SJSA1 (cell line): ENCODE results near the gene ME2. TPM values are rescaled to one million over a fixed set of nuclear protein-coding genes. Genes with fewer than 3 reads are reported as not detected.
"Not testable (repeated sequence)": the region's sequence is repeated elsewhere in the genome, so short reads cannot be mapped to it uniquely, and the experiment has no call there.

Experiments
- DNase-seq, 2 experiments: peaks; one replicate each; pipeline ENCODE4 v3.0.0-alpha.2; 2015 to 2020; ENCODE audit warnings: low spot score in 2 of 2, low read depth in 1 of 2
- H3K27ac ChIP-seq: fragments of 250-450 bp; sonication (Bioruptor Pico); 2 replicates; pipeline ENCODE4 v1.5.1; 2020; ENCODE audit warnings: mild to moderate bottlenecking, moderate library complexity
- H3K27me3 ChIP-seq: fragments of 250-450 bp; sonication (Bioruptor Pico); replicated peaks from 2 replicates; pipeline ENCODE4 v1.5.1; 2020; ENCODE audit warnings: mild to moderate bottlenecking, moderate library complexity
- H3K36me3 ChIP-seq: fragments of 250-450 bp; sonication (Bioruptor Pico); 2 replicates; pipeline ENCODE4 v1.5.1; 2020; ENCODE audit warnings: mild to moderate bottlenecking
- H3K4me1 ChIP-seq: fragments of 250-450 bp; sonication (Bioruptor Pico); replicated peaks from 2 replicates; pipeline ENCODE4 v1.6.1; 2021; ENCODE audit warnings: mild to moderate bottlenecking
- H3K4me3 ChIP-seq: fragments of 250-450 bp; sonication (Bioruptor Pico); 2 replicates; pipeline ENCODE4 v1.5.1; 2020; ENCODE audit warnings: mild to moderate bottlenecking
- H3K9me3 ChIP-seq: fragments of 250-450 bp; sonication (Bioruptor Pico); replicated peaks from 2 replicates; pipeline ENCODE4 v1.5.1; 2020; ENCODE audit warnings: mild to moderate bottlenecking
- total RNA-seq: library from RNA; depleted of rRNA; stranded (reverse); fragments of >200 nt; shearing (Covaris generic); gene quantifications from 2 replicates; pipeline ENCODE4 v1.2.3, GENCODE V29; 2014

The ME2 gene
- total RNA-seq, 1 experiment from 2014 or later = 49.2 TPM

DNA sequence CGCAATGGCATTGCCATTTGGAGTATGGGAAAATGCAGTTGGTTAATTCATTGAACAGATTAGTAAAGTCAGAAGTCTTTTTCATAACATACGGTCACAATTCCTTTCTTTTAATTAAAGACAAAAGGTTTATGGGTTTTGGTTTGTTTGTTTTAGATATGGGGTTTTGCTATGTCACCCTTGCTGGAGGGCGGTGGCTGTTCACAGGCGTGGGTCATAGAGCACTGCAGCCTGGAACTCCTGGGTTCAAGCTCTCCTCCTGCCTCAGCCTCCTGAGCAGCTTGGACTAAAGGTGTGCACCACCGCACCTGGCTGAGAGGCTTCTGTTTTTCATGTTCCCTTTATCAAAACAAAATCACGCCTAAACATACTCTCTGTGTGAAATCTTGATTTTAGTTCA lies 70.3 kb downstream of the ME2 start:
- Histone ChIP-seq H3K4me3 (no peak overlapping the region), H3K4me1 (no peaks in the 10 kb centered on the region), H3K27me3 (no peaks in the 10 kb centered on the region), H3K27ac (no peak overlapping the region), H3K9me3 (no peaks in the 10 kb centered on the region), H3K36me3 (no peaks in the 10 kb centered on the region)
- no peak for DNase-seq

DNA sequence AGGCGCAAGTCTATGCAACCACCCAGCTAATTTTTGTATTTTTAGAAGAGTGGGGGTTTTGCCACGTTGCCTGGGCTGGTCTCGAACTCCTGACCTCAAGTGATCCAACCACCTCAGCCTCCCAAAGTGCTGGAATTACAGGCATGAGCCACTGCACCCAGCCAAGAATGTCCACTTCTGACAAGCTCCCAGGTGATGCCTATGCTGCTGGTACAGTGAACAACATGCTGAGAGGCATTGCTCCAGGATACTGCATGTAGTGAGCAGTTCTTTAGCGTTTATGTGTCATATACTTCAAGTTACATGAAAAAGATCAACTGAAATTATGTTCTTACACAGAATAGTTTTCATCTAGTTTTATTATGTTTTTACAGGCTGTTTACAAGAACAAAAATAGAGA lies 71.7 kb downstream of the ME2 start:
- Histone ChIP-seq H3K4me1 (no peaks in the 10 kb centered on the region), H3K27ac (no peak overlapping the region), H3K27me3 (no peaks in the 10 kb centered on the region), H3K4me3 (no peak overlapping the region), H3K9me3 (no peaks in the 10 kb centered on the region), H3K36me3 (no peaks in the 10 kb centered on the region)
- DNase-seq = no peak

DNA sequence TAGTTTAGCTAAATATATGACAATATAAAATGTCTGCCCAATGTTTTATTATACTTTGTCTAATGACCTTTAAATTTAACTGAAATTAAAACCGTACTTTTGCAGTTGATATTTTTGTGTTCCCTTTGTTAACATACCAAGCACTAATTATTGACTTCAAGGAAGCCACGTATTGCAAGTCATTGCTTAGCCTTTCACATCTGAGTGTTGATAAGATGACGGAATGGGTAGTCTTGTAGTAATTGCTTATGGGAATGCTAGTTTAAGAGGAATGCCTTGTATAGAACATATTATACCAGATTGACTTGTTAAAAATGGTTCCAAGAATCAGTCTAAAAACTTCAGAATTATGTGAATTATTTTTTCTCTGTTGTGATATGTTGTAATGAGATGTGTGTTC lies 74.9 kb downstream of the ME2 start:
- no peaks in the 10 kb centered on the region for H3K36me3 ChIP-seq
- DNase-seq = no peak
- no peak overlapping the region for H3K27ac ChIP-seq
- H3K4me3 ChIP-seq = no peak overlapping the region
- no peaks in the 10 kb centered on the region for H3K9me3 ChIP-seq
- no peaks in the 10 kb centered on the region for H3K4me1 ChIP-seq
- H3K27me3 ChIP-seq = no peaks in the 10 kb centered on the region

DNA sequence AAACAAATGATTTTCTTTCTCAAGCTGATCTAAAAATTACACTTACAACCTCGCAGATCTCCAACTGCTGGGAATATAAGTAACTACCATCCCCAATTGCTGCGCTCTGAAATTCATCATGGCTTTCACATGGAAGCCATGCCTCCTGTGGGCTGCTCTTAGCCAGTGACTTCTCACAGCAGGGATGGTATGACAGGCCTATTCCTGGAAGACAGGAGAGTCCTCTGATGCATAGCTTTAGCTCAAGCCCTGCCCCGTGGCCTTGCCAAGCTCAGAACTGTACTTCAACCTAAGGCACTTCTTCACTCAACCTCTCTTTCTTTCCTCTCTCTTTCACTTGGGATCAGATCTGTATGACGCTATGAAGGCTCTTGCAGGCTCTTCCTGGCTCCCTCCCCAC lies 76.3 kb downstream of the ME2 start:
- Histone ChIP-seq H3K27ac (no peak overlapping the region), H3K4me3 (no peak overlapping the region), H3K36me3 (no peaks in the 10 kb centered on the region), H3K4me1 (no peaks in the 10 kb centered on the region), H3K9me3 (no peaks in the 10 kb centered on the region), H3K27me3 (no peaks in the 10 kb centered on the region)
- DNase-seq = no peak

GRCh38 chr18:50956116-50956515 lies 77.2 kb downstream of the ME2 start:
- H3K27ac ChIP-seq = no peak overlapping the region
- no peaks in the 10 kb centered on the region for H3K4me1 ChIP-seq
- DNase-seq = no peak
- H3K9me3 ChIP-seq = no peaks in the 10 kb centered on the region
- H3K4me3 ChIP-seq = no peak overlapping the region
- H3K36me3 ChIP-seq = no peaks in the 10 kb centered on the region
- H3K27me3 ChIP-seq = no peaks in the 10 kb centered on the region

GRCh38 chr18:50961974-50962373 lies 83.1 kb downstream of the ME2 start:
- no peak overlapping the region for H3K4me3 ChIP-seq
- DNase-seq = no peak
- H3K9me3 ChIP-seq = peaks cover 17% of the 10 kb centered on the region
- no peaks in the 10 kb centered on the region for H3K27me3 ChIP-seq
- H3K27ac ChIP-seq = no peak overlapping the region
- H3K4me1 ChIP-seq = no peaks in the 10 kb centered on the region
- H3K36me3 ChIP-seq = no peaks in the 10 kb centered on the region

DNA sequence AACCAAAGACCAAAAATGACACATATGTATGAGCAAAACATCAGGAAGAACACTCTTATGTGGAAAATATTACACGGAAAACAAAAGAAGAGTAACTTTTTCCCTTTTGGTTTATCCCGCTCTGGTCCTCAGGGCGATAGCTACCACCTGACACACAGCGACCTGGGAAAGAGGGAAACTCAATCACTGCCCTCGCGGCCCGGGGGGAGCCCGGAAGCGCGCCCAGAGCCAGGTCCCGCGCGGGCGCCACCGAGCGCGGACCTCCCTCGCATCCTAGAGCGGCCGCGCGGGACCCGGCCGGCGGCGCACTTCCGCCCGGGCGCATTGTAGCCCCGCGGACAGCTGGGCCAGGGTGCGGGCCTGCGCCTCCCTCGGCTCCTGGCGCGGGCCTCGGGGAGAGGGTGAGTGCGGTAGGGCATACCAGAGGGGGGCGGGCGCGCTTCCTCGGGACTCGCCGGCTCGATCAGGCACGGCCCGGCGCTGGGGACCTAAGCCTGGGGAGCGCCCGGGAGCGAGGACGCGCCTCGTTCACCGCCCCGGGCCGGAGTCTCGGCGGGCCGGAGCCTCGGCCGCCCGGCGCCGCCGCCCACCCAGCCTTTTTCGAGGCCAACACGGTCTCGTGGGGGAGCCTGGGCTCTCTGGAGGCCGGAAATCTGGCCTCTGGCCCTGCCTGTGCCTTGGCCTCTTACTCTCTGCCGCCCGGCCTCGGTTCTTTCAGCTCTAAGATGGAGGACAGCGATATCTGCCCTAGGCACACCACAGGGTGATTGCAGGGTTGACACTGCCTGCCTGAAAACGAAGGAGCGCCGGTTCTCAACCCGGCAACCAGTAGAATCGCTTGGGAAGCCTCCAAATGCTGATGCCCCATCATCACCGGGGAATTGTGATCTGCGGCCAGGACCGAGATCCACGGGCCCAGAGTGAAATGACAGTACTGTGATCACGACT lies 89.1 kb downstream of the ME2 start, which contains the start of gene ELAC1:
Gene ELAC1 (plus strand): TSS at position 327 of the 948 bp plus-strand sequence. CDS start 6,365 bp downstream, outside the sequence.
- Histone ChIP-seq H3K9me3 (no peaks in the 10 kb centered on the region), H3K36me3 (peaks cover 11% of the 10 kb centered on the region)
- DNase-seq = peak; percentile 77 to 86

GRCh38 chr18:50969448-50969847 lies 90.5 kb downstream of the ME2 start:
- Histone ChIP-seq H3K36me3 (peaks cover 13% of the 10 kb centered on the region), H3K4me1 (peaks cover 10% of the 10 kb centered on the region), H3K4me3 (no peak overlapping the region), H3K9me3 (no peaks in the 10 kb centered on the region), H3K27ac (no peak overlapping the region), H3K27me3 (no peaks in the 10 kb centered on the region)
- DNase-seq = no peak

More for the DNA sequence above, 89.1 kb downstream of the ME2 start, which contains the start of gene ELAC1:
- H3K27me3 ChIP-seq = no peaks in the 10 kb centered on the region
- peak within 1 kb of the TSS; percentile 89 for H3K4me3 ChIP-seq
- peak within 1 kb of the TSS; percentile 90 for H3K27ac ChIP-seq
- H3K4me1 ChIP-seq = peaks cover 10% of the 10 kb centered on the region

GRCh38 chr18:50970006-50970405 lies 91.1 kb downstream of the ME2 start:
- Histone ChIP-seq H3K27me3 (no peaks in the 10 kb centered on the region), H3K9me3 (no peaks in the 10 kb centered on the region), H3K4me1 (peaks cover 10% of the 10 kb centered on the region), H3K27ac (no peak overlapping the region), H3K4me3 (no peak overlapping the region), H3K36me3 (peaks cover 18% of the 10 kb centered on the region)
- DNase-seq = no peak

GRCh38 chr18:50972404-50972803 lies 93.5 kb downstream of the ME2 start:
- peaks cover 41% of the 10 kb centered on the region for H3K36me3 ChIP-seq
- not testable (repeated sequence) for H3K4me1 ChIP-seq, DNase-seq, H3K4me3 ChIP-seq, H3K9me3 ChIP-seq, H3K27me3 ChIP-seq, H3K27ac ChIP-seq

DNA sequence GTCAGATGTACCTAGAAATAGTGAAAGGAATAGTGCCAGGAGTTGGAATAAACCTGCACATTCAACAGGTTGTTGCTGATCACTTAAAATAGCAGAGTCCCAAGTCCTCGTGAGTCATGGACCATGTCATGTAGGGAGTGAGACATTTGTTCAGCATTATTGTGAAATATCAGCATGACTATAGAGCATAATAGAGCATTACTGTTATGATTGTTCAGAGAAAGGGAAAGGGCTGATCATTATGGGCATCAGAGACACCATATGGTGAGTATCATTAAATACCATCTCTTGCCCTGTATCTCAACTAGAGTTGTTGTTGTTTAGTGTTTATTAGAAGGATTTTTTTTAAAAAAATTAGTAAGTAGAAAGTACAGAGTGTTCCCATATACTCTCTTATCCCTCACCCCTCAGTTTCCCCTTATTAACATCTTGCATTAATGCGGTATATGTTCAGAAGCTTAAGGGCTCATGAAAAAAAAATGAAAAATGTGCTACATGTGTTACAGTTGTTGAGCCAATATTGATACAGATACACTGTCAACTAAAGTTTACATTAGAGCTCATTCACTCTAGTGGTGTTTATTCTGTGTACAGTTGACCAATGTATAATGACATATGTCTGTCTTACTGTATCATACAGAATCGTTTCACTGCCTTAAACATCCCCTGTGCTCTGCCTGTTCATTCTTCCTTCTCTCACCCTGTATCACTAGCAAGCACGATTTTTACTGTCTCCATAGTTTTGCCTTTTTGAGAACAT lies 94.6 kb downstream of the ME2 start:
- DNase-seq = no peak

GRCh38 chr18:50977037-50977760 lies 98.3 kb downstream of the ME2 start:
- Histone ChIP-seq H3K36me3 (peaks cover 49% of the 10 kb centered on the region), H3K4me3 (no peak overlapping the region), H3K27ac (no peak overlapping the region), H3K27me3 (no peaks in the 10 kb centered on the region), H3K4me1 (no peaks in the 10 kb centered on the region), H3K9me3 (no peaks in the 10 kb centered on the region)
- DNase-seq = no peak

More for the DNA sequence above, 94.6 kb downstream of the ME2 start:
- Histone ChIP-seq H3K36me3 (peaks cover 46% of the 10 kb centered on the region), H3K4me3 (no peak overlapping the region), H3K4me1 (peaks cover 7% of the 10 kb centered on the region; the same call in 1 of the 2 replicates), H3K27me3 (no peaks in the 10 kb centered on the region), H3K27ac (no peak overlapping the region), H3K9me3 (no peaks in the 10 kb centered on the region)

DNA sequence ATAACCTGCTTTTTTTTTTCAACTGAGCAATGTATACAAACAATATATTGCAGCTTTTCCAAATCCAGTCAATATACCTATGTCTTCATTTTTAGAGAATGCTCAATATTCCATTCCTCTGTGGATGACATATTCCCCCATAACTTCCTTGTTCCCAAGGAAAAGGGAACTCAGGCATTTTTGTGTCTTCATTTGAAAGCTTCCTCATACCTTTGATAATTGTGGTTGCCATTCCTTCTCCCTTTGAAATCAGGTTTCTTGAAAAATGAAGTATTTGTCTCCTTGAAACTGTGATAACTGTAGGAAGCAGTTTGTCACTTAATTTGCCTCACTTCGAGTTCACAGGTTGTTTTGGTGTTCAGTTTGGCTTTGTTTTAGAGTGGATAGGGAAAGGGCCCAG lies 102.5 kb downstream of the ME2 start:
- Histone ChIP-seq H3K4me1 (peaks cover 4% of the 10 kb centered on the region; the same call in 1 of the 2 replicates), H3K27me3 (no peaks in the 10 kb centered on the region), H3K27ac (no peak overlapping the region), H3K9me3 (no peaks in the 10 kb centered on the region), H3K36me3 (peaks cover 33% of the 10 kb centered on the region), H3K4me3 (no peak overlapping the region)
- no peak for DNase-seq
